ENCODE results near the gene DDX23.
"Not testable (repeated sequence)": the region's sequence is repeated elsewhere in the genome, so short reads cannot be mapped to it uniquely, and the experiment has no call there.

DDX23 gene

DNA sequence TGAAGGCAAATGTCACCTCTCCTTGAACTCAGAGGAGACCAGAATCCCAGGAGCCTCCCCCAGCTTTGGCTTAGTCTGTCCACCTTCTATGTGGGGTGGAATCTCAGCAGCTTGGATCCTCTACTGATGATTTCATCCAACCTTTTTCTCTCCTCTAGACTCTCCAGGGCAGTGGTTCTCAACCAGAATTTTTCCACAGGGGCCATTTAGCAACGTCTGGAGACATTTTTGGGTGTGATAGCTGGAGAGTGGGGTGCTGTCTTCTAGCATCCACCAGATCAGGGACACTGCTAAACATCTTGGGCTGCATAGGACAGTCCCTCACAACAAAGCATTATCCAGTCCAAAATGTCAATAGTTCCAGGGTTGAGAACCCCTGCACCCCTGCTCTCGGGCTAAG, 4.4 kb upstream of the DDX23 start:
- Histone ChIP-seq H3K4me2 (ENCODE audit: low read depth, low read length, poor library complexity, severe bottlenecking) (no peak overlapping the region), H3K4me3 (ENCODE audit: insufficient read depth, low read length, poor library complexity, severe bottlenecking) (no peak overlapping the region), H3K9me2 (replicated peaks; ENCODE audit: insufficient read depth, low read length) (no peaks in the 10 kb centered on the region), H4K20me1 (ENCODE audit: low read depth, low read length) (no peaks in the 10 kb centered on the region), H3K36me3 (ENCODE audit: low read length) (no peaks in the 10 kb centered on the region), H2AFZ (ENCODE audit: low read depth, low read length, severe bottlenecking) (no peak overlapping the region), H3K27ac (ENCODE audit: low read depth, low read length) (no peak overlapping the region), H3K9me3 (ENCODE audit: insufficient read depth, low read length) (no peaks in the 10 kb centered on the region), H3K9ac (ENCODE audit: low read length) (no peak overlapping the region), H3F3A (ENCODE audit: insufficient read depth) (0 out of 2 replicates have a peak, but pooled peaks cover 2% of the 10 kb centered on the region), H3K79me2 (ENCODE audit: insufficient read depth, low read length) (peaks cover 6% of the 10 kb centered on the region), H3K27me3 (ENCODE audit: low read length) (no peaks in the 10 kb centered on the region)
- TF ChIP-seq, protein P1, sequence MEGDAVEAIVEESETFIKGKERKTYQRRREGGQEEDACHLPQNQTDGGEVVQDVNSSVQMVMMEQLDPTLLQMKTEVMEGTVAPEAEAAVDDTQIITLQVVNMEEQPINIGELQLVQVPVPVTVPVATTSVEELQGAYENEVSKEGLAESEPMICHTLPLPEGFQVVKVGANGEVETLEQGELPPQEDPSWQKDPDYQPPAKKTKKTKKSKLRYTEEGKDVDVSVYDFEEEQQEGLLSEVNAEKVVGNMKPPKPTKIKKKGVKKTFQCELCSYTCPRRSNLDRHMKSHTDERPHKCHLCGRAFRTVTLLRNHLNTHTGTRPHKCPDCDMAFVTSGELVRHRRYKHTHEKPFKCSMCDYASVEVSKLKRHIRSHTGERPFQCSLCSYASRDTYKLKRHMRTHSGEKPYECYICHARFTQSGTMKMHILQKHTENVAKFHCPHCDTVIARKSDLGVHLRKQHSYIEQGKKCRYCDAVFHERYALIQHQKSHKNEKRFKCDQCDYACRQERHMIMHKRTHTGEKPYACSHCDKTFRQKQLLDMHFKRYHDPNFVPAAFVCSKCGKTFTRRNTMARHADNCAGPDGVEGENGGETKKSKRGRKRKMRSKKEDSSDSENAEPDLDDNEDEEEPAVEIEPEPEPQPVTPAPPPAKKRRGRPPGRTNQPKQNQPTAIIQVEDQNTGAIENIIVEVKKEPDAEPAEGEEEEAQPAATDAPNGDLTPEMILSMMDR (IDR thresholded peaks at IDR 0.05; ENCODE audit: insufficient read depth, low read length, poor library complexity, severe bottlenecking) = no peak

DNA sequence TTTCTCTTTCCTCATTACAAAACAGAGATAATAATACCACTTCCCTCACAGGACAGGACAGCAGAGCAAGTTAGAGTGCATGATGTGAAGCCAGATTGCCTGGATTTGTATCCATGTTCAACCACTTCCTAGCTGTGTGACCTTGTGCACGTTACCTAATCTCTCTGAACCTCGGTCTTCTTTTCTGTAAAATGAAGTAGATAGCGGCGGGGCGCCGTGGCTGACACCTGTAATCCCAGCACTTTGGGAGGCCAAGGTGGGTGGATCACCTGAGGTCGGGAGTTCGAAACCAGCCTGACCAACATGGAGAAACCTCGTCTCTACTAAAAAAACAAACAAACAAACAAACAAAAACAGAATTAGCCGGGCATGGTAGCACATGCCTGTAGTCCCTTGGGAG, 3.0 kb upstream of the DDX23 start:
- H2AFZ ChIP-seq (ENCODE audit: low read depth, low read length, severe bottlenecking) = not testable (repeated sequence)

DNA sequence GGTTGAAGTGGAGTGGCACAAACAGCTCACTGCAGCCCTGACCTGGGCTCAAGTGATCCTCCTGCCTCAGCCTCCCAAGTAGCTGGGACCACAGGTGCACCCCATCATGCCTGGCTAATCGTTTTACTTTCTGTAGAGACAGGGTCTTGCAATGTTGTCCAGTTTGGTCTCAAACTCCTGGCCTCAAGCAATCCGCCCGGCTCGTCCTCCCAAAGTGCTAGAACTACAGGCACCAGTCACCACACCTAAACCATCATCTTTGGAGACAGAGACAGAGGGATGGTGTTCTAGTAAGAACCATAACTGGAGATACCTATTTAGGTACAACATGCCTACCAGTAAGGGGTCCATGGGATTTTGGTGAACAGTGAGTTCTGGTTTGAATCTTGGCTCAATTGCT, 2.5 kb upstream of the DDX23 start:
- H3F3A ChIP-seq (ENCODE audit: insufficient read depth) = 0 out of 2 replicates have a peak, but pooled peaks cover 2% of the 10 kb centered on the region
- peaks cover 25% of the 10 kb centered on the region for H3K79me2 ChIP-seq (ENCODE audit: insufficient read depth, low read length)
- H3K4me3 ChIP-seq (ENCODE audit: insufficient read depth, low read length, poor library complexity, severe bottlenecking) = no peak overlapping the region
- H3K27ac ChIP-seq (ENCODE audit: low read depth, low read length) = no peak overlapping the region
- no peaks in the 10 kb centered on the region for H3K36me3 ChIP-seq (ENCODE audit: low read length)
- no peak overlapping the region for H3K9ac ChIP-seq (ENCODE audit: low read length)
- H3K27me3 ChIP-seq (ENCODE audit: low read length) = no peaks in the 10 kb centered on the region
- no peaks in the 10 kb centered on the region for H4K20me1 ChIP-seq (ENCODE audit: low read depth, low read length)
- no peaks in the 10 kb centered on the region for H3K9me3 ChIP-seq (ENCODE audit: insufficient read depth, low read length)
- no peaks in the 10 kb centered on the region for H3K9me2 ChIP-seq (replicated peaks; ENCODE audit: insufficient read depth, low read length)
- H3K4me2 ChIP-seq (ENCODE audit: low read depth, low read length, poor library complexity, severe bottlenecking) = no peak overlapping the region
- no peak overlapping the region for H2AFZ ChIP-seq (ENCODE audit: low read depth, low read length, severe bottlenecking)
- TF ChIP-seq, protein P1 (IDR thresholded peaks at IDR 0.05; ENCODE audit: insufficient read depth, low read length, poor library complexity, severe bottlenecking) = no peak
- TF ChIP-seq EZH2phosphoT487 (conservative IDR thresholded peaks at IDR 0.05; ENCODE audit: low read length) = no peak

More for the DNA sequence above, 3.0 kb upstream of the DDX23 start:
- not testable (repeated sequence) for H3K9ac ChIP-seq (ENCODE audit: low read length); H4K20me1 ChIP-seq (ENCODE audit: low read depth, low read length); H3K27me3 ChIP-seq (ENCODE audit: low read length); H3K4me2 ChIP-seq (ENCODE audit: low read depth, low read length, poor library complexity, severe bottlenecking); H3K36me3 ChIP-seq (ENCODE audit: low read length); H3K9me2 ChIP-seq (replicated peaks; ENCODE audit: insufficient read depth, low read length); H3K4me3 ChIP-seq (ENCODE audit: insufficient read depth, low read length, poor library complexity, severe bottlenecking); H3F3A ChIP-seq (ENCODE audit: insufficient read depth); H3K27ac ChIP-seq (ENCODE audit: low read depth, low read length); H3K9me3 ChIP-seq (ENCODE audit: insufficient read depth, low read length)
- H3K79me2 ChIP-seq (ENCODE audit: insufficient read depth, low read length) = peaks cover 21% of the 10 kb centered on the region

DNA sequence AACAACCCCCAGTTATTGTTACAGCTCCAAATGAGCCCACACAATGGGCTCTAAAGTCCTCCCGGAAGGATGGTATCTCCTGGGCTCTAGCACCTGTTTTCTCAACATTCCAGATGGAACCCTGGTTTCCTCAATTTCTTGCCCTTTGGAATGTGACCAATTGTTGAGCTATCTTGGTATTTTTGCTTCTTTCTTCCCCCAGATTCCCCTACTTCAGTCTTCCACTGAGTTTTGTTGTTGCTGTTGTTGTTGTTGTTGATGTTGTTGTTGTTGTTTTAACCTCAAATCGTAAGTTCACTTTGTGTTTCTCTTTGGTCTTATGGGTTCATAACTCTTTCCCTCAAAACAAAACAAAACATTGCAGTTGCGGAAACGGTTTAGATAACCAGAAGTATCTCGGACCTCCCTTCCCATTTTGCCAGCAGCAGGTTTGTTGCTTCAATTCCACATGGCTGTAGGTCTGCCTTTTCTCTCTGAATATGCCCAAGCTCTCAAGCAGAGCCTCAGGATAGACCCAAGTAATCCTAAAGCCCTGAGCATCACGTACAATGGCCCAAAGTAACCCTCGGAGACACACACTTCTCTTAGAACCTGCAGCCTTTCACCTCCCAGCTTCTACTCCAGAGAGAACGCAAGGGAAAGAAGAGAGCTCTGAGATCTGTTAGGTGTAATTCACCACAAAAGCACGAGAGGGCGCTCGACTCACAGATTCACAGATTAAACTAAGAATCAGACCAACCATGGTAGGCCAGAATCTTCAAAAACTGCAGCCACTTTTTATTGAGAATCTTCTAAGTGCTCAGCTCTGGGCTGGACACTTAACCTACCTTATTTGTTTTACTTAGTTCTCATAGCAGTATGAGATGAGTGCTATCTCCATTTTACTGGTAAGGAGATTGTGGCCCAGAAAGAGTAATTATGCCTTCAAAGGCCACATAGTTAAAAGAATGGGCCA, 1.0 kb upstream of the DDX23 start:
- TF ChIP-seq EZH2phosphoT487 (conservative IDR thresholded peaks at IDR 0.05; ENCODE audit: low read length) = no peak
- TF ChIP-seq, protein P1 (IDR thresholded peaks at IDR 0.05; ENCODE audit: insufficient read depth, low read length, poor library complexity, severe bottlenecking) = peak; percentile 77
- Histone ChIP-seq H3K27ac (ENCODE audit: low read depth, low read length) (peak overlapping the region; percentile 55), H3K9ac (ENCODE audit: low read length) (peak overlapping the region; percentile 87)

DNA sequence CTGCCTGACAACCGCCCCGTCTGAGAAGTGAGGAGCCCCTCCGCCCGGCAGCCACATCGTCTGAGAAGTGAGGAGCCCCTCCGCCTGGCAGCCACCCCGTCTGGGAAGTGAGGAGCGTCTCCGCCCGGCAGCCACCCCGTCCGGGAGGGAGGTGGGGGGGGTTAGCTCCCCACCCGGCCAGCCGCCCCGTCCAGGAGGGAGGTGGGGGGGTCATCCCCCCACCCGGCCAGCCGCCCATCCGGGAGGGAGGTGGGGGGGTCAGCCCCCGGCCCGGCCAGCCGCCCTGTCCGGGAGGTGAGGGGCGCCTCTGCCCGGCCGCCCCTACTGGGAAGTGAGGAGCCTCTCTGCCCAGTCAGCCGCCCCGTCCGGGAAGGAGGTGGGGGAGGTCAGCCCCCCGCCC, 9.9 kb downstream of the DDX23 start:
- not testable (repeated sequence) for H3F3A ChIP-seq (ENCODE audit: insufficient read depth); H3K4me2 ChIP-seq (ENCODE audit: low read depth, low read length, poor library complexity, severe bottlenecking); H3K9me3 ChIP-seq (ENCODE audit: insufficient read depth, low read length); H3K4me3 ChIP-seq (ENCODE audit: insufficient read depth, low read length, poor library complexity, severe bottlenecking); H3K27me3 ChIP-seq (ENCODE audit: low read length); H3K27ac ChIP-seq (ENCODE audit: low read depth, low read length); H3K9ac ChIP-seq (ENCODE audit: low read length); H2AFZ ChIP-seq (ENCODE audit: low read depth, low read length, severe bottlenecking); H4K20me1 ChIP-seq (ENCODE audit: low read depth, low read length); H3K9me2 ChIP-seq (replicated peaks; ENCODE audit: insufficient read depth, low read length)
- peaks cover 14% of the 10 kb centered on the region for H3K79me2 ChIP-seq (ENCODE audit: insufficient read depth, low read length)
- H3K36me3 ChIP-seq (ENCODE audit: low read length) = peaks cover 12% of the 10 kb centered on the region; the same call in 1 of the 2 replicates

More for the DNA sequence above, 1.0 kb upstream of the DDX23 start:
- H2AFZ ChIP-seq (ENCODE audit: low read depth, low read length, severe bottlenecking) = peak overlapping the region; percentile 70
- 0 out of 2 replicates have a peak, but pooled peaks cover 2% of the 10 kb centered on the region for H3F3A ChIP-seq (ENCODE audit: insufficient read depth)
- no peaks in the 10 kb centered on the region for H3K36me3 ChIP-seq (ENCODE audit: low read length)
- peak overlapping the region; percentile 64 for H3K4me2 ChIP-seq (ENCODE audit: low read depth, low read length, poor library complexity, severe bottlenecking)
- peaks cover 40% of the 10 kb centered on the region for H3K79me2 ChIP-seq (ENCODE audit: insufficient read depth, low read length)
- H3K27me3 ChIP-seq (ENCODE audit: low read length) = no peaks in the 10 kb centered on the region
- no peaks in the 10 kb centered on the region for H3K9me3 ChIP-seq (ENCODE audit: insufficient read depth, low read length)
- H4K20me1 ChIP-seq (ENCODE audit: low read depth, low read length) = no peaks in the 10 kb centered on the region
- H3K9me2 ChIP-seq (replicated peaks; ENCODE audit: insufficient read depth, low read length) = no peaks in the 10 kb centered on the region
- peak overlapping the region; percentile 94 for H3K4me3 ChIP-seq (ENCODE audit: insufficient read depth, low read length, poor library complexity, severe bottlenecking)

All from SU-DHL-6 (cell line).